Measurements from ENCODE around the gene MCM7.
A peak's percentile ranks its signal among the peaks of the same experiment; 100 is the strongest.

- TF ChIP-seq CTCF (IDR thresholded peaks at IDR 0.05) = no peak
- no peak for TF ChIP-seq POLR2A (IDR thresholded peaks at IDR 0.05)
- peak in 2 of 4 donors; percentile 27 to 37 for TF ChIP-seq POLR2AphosphoS5 (IDR thresholded peaks at IDR 0.05)
- TF ChIP-seq EP300 (IDR thresholded peaks at IDR 0.05) = no peak
Measured at GRCh38 chr7:100093498-100093897, 7.7 kb downstream of the MCM7 start.

Measured in sigmoid colon (tissue), 4 donors.